B cell (primary cell): Measurements from ENCODE around the gene TLX2. TPM values are rescaled to one million over a fixed set of nuclear protein-coding genes. Genes with fewer than 3 reads are reported as not detected.

ENCODE experiments used
- ATAC-seq: fragments of 200-7000 bp; cut with Tn5 transposase; one replicate; pipeline ENCODE4 v1.10.0; 2021; ENCODE audit warnings: low read depth, mild to moderate bottlenecking, moderate number of reproducible peaks, moderate library complexity
- CTCF ChIA-PET: fragments of 350-600 bp; sonication (Branson Sonifier 250); formaldehyde crosslinking; loops from one replicate; lab custom pipeline; 2021; ENCODE audit warnings: antibody characterized with exemption, inconsistent platforms; lab: Charles Lee
- POLR2A ChIA-PET: fragments of 350-600 bp; sonication (Branson Sonifier 250); formaldehyde crosslinking; loops from one replicate; lab custom pipeline; 2021; ENCODE audit warnings: antibody characterized with exemption; lab: Charles Lee
- DNase-seq: peaks from one replicate; pipeline ENCODE4 v3.0.0; 2013
- H2AFZ ChIP-seq: 2 replicates; pipeline ENCODE4 v1.6.1; 2012; ENCODE audit warnings: mild to moderate bottlenecking, low read depth, low read length; ENCODE audit not compliant: insufficient read depth, poor library complexity, severe bottlenecking
- H3K27ac ChIP-seq, 2 donors: 1 replicate in 1 of 2; 2 replicates in 1 of 2; pipeline ENCODE4 v1.5.1; 2012 to 2013; ENCODE audit warnings: low read length in 2 of 2, mild to moderate bottlenecking in 2 of 2, moderate library complexity in 1 of 2
- H3K27me3 ChIP-seq, 4 experiments: fragments of 200-600 bp in 1 of 4; sonication (generic) in 1 of 4; replicated peaks in 1 of 4; 1 replicate in 2 of 4; 2 replicates in 2 of 4; pipeline versions ENCODE4 v1.6.1 to v1.7.0; 2013 to 2016; ENCODE audit warnings: low read length in 3 of 4, mild to moderate bottlenecking in 2 of 4, mixed read lengths in 1 of 4, moderate library complexity in 1 of 4; ENCODE audit not compliant: insufficient read depth in 4 of 4, control insufficient read depth in 3 of 4; ENCODE audit errors: control extremely low read depth in 1 of 4
- H3K36me3 ChIP-seq, 2 experiments: replicated peaks in 1 of 2; 1 replicate in 1 of 2; 2 replicates in 1 of 2; pipeline versions ENCODE4 v1.6.1 to v1.7.1; 2013; ENCODE audit warnings: low read length in 1 of 2; ENCODE audit not compliant: insufficient read depth in 2 of 2, control insufficient read depth in 1 of 2; ENCODE audit errors: control extremely low read depth in 1 of 2, extremely low read depth in 1 of 2
- H3K4me1 ChIP-seq, 2 donors: fragments of 200-600 bp in 1 of 2; sonication (generic) in 1 of 2; 1 replicate in 1 of 2; 2 replicates in 1 of 2; pipeline versions ENCODE4 v1.5.1 to v1.6.1; 2013 to 2017; ENCODE audit warnings: low read length in 2 of 2; ENCODE audit not compliant: control insufficient read depth in 2 of 2, insufficient read depth in 2 of 2
- H3K4me2 ChIP-seq: replicated peaks from 2 replicates; pipeline ENCODE3; 2012; ENCODE audit warnings: mild to moderate bottlenecking, low read depth, low read length; ENCODE audit not compliant: poor library complexity, severe bottlenecking
- H3K4me3 ChIP-seq, 5 experiments: fragments of 200-600 bp in 1 of 5; sonication (generic) in 1 of 5; 1 replicate in 3 of 5; 2 replicates in 2 of 5; pipeline versions ENCODE4 v1.5.1 to v1.7.0; 2011 to 2016; ENCODE audit warnings: low read length in 4 of 5, mild to moderate bottlenecking in 4 of 5, low read depth in 2 of 5, control low read depth in 1 of 5, moderate library complexity in 1 of 5; ENCODE audit not compliant: insufficient read depth in 1 of 5; ENCODE audit errors: control extremely low read depth in 1 of 5, extremely low read depth in 1 of 5
- H3K79me2 ChIP-seq: fragments of 200-600 bp; sonication (generic); one replicate; pipeline ENCODE4 v1.6.0; 2016; ENCODE audit warnings: low read length; ENCODE audit not compliant: control insufficient read depth, insufficient read depth
- H3K9ac ChIP-seq: fragments of 200-600 bp; sonication (generic); 2 replicates; pipeline ENCODE4 v1.6.1; 2017; ENCODE audit warnings: mild to moderate bottlenecking, low read length, moderate library complexity
- H3K9me3 ChIP-seq, 3 donors: one replicate each; pipeline versions ENCODE4 v1.6.1 to v1.7.1; 2013; ENCODE audit warnings: low read length in 2 of 3; ENCODE audit not compliant: control insufficient read depth in 2 of 3, insufficient read depth in 1 of 3; ENCODE audit errors: control extremely low read depth in 1 of 3
- H4K20me1 ChIP-seq: 2 replicates; pipeline ENCODE4 v1.6.0; 2012; ENCODE audit warnings: mild to moderate bottlenecking, low read length; ENCODE audit not compliant: insufficient read depth, control insufficient read depth, poor library complexity, severe bottlenecking
- H3K27ac Mint-ChIP-seq: one replicate; pipeline ENCODE4 v1.8.0; 2021; ENCODE audit warnings: mixed read lengths
- H3K27me3 Mint-ChIP-seq: one replicate; pipeline ENCODE4 v1.8.0; 2021; ENCODE audit warnings: mixed read lengths
- H3K4me1 Mint-ChIP-seq: one replicate; pipeline ENCODE4 v1.8.0; 2021; ENCODE audit warnings: mixed read lengths
- H3K4me3 Mint-ChIP-seq: one replicate; pipeline ENCODE4 v1.8.0; 2021; ENCODE audit warnings: mixed read lengths
- H3K9me3 Mint-ChIP-seq: one replicate; pipeline ENCODE4 v1.8.0; 2022; ENCODE audit warnings: mixed read lengths; ENCODE audit not compliant: insufficient read depth
- CTCF ChIP-seq: fragments of 200-600 bp; IDR thresholded peaks from one replicate; pipeline ENCODE4 v1.8.0; 2022; ENCODE audit warnings: antibody characterized with exemption, mild to moderate bottlenecking
- EZH2 ChIP-seq: IDR thresholded peaks from 2 replicates; pipeline ENCODE4 v1.6.1; 2012; ENCODE audit warnings: borderline replicate concordance, low read depth, mild to moderate bottlenecking, moderate library complexity, low read length; ENCODE audit not compliant: insufficient read depth, poor library complexity, severe bottlenecking
- WGBS: methylation state at CpG from one replicate; pipeline ENCODE4 v1.1.5; 2013; ENCODE audit warnings: missing lambda C conversion rate; ENCODE audit not compliant: insufficient coverage; 5-methylcytosine and 5-hydroxymethylcytosine counted together
- intact Hi-C: fragments of 100-400 bp; cut with micrococcal nuclease; formaldehyde crosslinking; loops from one replicate; pipeline ENCODE4 v1.10.0; 2022
- polyA plus RNA-seq: library from polyadenylated mRNA; depleted of rRNA; stranded (reverse); fragments of >200 nt; gene quantifications from 2 replicates; pipeline ENCODE4 v1.2.3, GENCODE V29; 2012
- total RNA-seq, 2 donors: library from RNA; stranded (reverse); fragments of 120-200 nt in 1 of 2; gene quantifications; 1 replicate in 1 of 2; 2 replicates in 1 of 2; pipeline versions ENCODE4 v1.2.3 to v1.2.4, GENCODE V29; 2013 to 2022

The TLX2 gene
- total and polyA plus RNA-seq, 2 donors (not counting 1 experiment from before 2014, with no cell fraction given), result 0.06 TPM; not detected in 1

GRCh38 chr2:74472086-74472944 is 41.9 kb upstream of the TLX2 start, which contains the start of gene MRPL53:
Gene MRPL53, minus strand, starts transcription at chr2:74472680. Its CDS starts 20 bp downstream, at chr2:74472660.
- no peaks in the 10 kb centered on the region for H4K20me1 ChIP-seq
- intact Hi-C loops, result loop anchor here (1.0 kb wide), 3 partner anchors 11 to 57 kb away; partner anchors contain the start of genes AUP1, HTRA2, TTC31 and WBP1
- WGBS, result under 1% methylated on average over 66 of the region's 66 CpGs
- CTCF ChIA-PET, result interaction anchor here (0.6 to 1.6 kb wide), 10 partner anchors 9 to 137 kb away, joined by 3 to 11 read pairs (median 4); partner anchors contain the start of genes CCDC142, INO80B, TTC31 and WBP1
- H3K4me1 Mint-ChIP-seq, result peaks cover 20% of the 10 kb centered on the region
- H3K36me3 ChIP-seq, result peaks cover 0 to 23% of the 10 kb centered on the region in 2 experiments
- peak within 1 kb of the TSS; percentile 94 for H2AFZ ChIP-seq
- no peak for TF ChIP-seq CTCF
- TF ChIP-seq EZH2, result no peak
- H3K27me3 Mint-ChIP-seq, result no peaks in the 10 kb centered on the region
- DNase-seq (peak; percentile 97), ATAC-seq (peak; percentile 93)
- no peaks in the 10 kb centered on the region for H3K27me3 ChIP-seq
- H3K27ac ChIP-seq, result peak within 1 kb of the TSS; percentile 69 to 94
- peak within 1 kb of the TSS; percentile 99 for H3K4me3 Mint-ChIP-seq
- H3K9ac ChIP-seq, result peak within 1 kb of the TSS; percentile 69
- peaks cover 0 to 5% (median 0%) of the 10 kb centered on the region in 3 donors for H3K9me3 ChIP-seq
- POLR2A ChIA-PET, result interaction anchor here (0.7 to 4.1 kb wide), 8 partner anchors 10 to 352 kb away, joined by 3 to 63 read pairs (median 6); partner anchors contain the start of genes AUP1, CCDC142, HTRA2 and INO80B
- peaks cover 16 to 22% of the 10 kb centered on the region in 2 donors for H3K4me1 ChIP-seq
- H3K4me3 ChIP-seq, result peak within 1 kb of the TSS; percentile 65 to 89 (median 67)
- H3K4me2 ChIP-seq, result peak within 1 kb of the TSS; percentile 85
- peak within 1 kb of the TSS; percentile 99 for H3K27ac Mint-ChIP-seq
- H3K79me2 ChIP-seq, result peaks cover 8% of the 10 kb centered on the region
- H3K9me3 Mint-ChIP-seq, result no peaks in the 10 kb centered on the region
